Calu3 (cell line): ENCODE measurements around the gene POLD2. TPM values are rescaled to one million over a fixed set of nuclear protein-coding genes. Genes with fewer than 3 reads are reported as not detected.
"Not testable (repeated sequence)": the region's sequence is repeated elsewhere in the genome, so short reads cannot be mapped to it uniquely, and the experiment has no call there.

Experiments
- BruUV-seq: library from RNA; stranded (reverse); fragments of 400-500 nt; replicated peaks from 2 replicates; lab custom pipeline; 2021; lab: Mats Ljungman, UMichigan
- CTCF ChIA-PET: fragments of 300-600 bp; sonication (Branson Sonifier 250); formaldehyde crosslinking; loops from one replicate; lab custom pipeline; 2022; ENCODE audit warnings: antibody characterized with exemption; lab: Charles Lee
- DNase-seq: peaks from one replicate; pipeline ENCODE4 v3.0.0; 2022
- H3K27ac Mint-ChIP-seq: one replicate; pipeline ENCODE4 v1.8.0; 2022; ENCODE audit warnings: mixed read lengths; ENCODE audit not compliant: unreplicated experiment
- H3K27me3 Mint-ChIP-seq: one replicate; pipeline ENCODE4 v1.8.0; 2022; ENCODE audit warnings: mixed read lengths; ENCODE audit not compliant: unreplicated experiment
- H3K36me3 Mint-ChIP-seq: one replicate; pipeline ENCODE4 v1.8.0; 2022; ENCODE audit warnings: mild to moderate bottlenecking, moderate library complexity, mixed read lengths; ENCODE audit not compliant: insufficient read depth, unreplicated experiment
- H3K4me1 Mint-ChIP-seq: one replicate; pipeline ENCODE4 v1.8.0; 2022; ENCODE audit warnings: mild to moderate bottlenecking, low read depth, mixed read lengths; ENCODE audit not compliant: unreplicated experiment
- H3K4me3 Mint-ChIP-seq: one replicate; pipeline ENCODE4 v1.8.0; 2022; ENCODE audit warnings: mild to moderate bottlenecking, low read depth, moderate library complexity, mixed read lengths; ENCODE audit not compliant: unreplicated experiment
- H3K9me3 Mint-ChIP-seq: one replicate; pipeline ENCODE4 v1.8.0; 2022; ENCODE audit warnings: low read depth, mixed read lengths; ENCODE audit not compliant: unreplicated experiment
- intact Hi-C: fragments of 100-400 bp; cut with micrococcal nuclease; formaldehyde crosslinking; loops from one replicate; pipeline ENCODE4 v1.10.0; 2022; ENCODE audit not compliant: unreplicated experiment
- total RNA-seq: library from RNA; stranded (reverse); gene quantifications from 2 replicates; pipeline ENCODE4 v1.2.3, GENCODE V29; 2022
- TF ChIP-seq, protein P1 (sequence below): fragments of 200-600 bp; IDR thresholded peaks from one replicate; pipeline ENCODE4 v1.8.0; 2022; ENCODE audit warnings: antibody characterized with exemption; ENCODE audit not compliant: unreplicated experiment

The POLD2 gene
- total RNA-seq, 1 experiment from 2014 or later = 237 TPM

- BruUV-seq = no TSS peak
- H3K4me1 Mint-ChIP-seq = peaks cover 13% of the 10 kb centered on the region
- TF ChIP-seq, protein P1, sequence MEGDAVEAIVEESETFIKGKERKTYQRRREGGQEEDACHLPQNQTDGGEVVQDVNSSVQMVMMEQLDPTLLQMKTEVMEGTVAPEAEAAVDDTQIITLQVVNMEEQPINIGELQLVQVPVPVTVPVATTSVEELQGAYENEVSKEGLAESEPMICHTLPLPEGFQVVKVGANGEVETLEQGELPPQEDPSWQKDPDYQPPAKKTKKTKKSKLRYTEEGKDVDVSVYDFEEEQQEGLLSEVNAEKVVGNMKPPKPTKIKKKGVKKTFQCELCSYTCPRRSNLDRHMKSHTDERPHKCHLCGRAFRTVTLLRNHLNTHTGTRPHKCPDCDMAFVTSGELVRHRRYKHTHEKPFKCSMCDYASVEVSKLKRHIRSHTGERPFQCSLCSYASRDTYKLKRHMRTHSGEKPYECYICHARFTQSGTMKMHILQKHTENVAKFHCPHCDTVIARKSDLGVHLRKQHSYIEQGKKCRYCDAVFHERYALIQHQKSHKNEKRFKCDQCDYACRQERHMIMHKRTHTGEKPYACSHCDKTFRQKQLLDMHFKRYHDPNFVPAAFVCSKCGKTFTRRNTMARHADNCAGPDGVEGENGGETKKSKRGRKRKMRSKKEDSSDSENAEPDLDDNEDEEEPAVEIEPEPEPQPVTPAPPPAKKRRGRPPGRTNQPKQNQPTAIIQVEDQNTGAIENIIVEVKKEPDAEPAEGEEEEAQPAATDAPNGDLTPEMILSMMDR = no peak
- no peak overlapping the region for H3K27ac Mint-ChIP-seq
- CTCF ChIA-PET = no interaction called here
- H3K36me3 Mint-ChIP-seq = peaks cover 11% of the 10 kb centered on the region
- H3K9me3 Mint-ChIP-seq = no peaks in the 10 kb centered on the region
- H3K27me3 Mint-ChIP-seq = peaks cover 50% of the 10 kb centered on the region
- no peak for DNase-seq
- H3K4me3 Mint-ChIP-seq = no peak overlapping the region
- intact Hi-C loops = no loop called here
Measured at GRCh38 chr7:44128721-44129582, 5.6 kb upstream of the POLD2 start.

DNA sequence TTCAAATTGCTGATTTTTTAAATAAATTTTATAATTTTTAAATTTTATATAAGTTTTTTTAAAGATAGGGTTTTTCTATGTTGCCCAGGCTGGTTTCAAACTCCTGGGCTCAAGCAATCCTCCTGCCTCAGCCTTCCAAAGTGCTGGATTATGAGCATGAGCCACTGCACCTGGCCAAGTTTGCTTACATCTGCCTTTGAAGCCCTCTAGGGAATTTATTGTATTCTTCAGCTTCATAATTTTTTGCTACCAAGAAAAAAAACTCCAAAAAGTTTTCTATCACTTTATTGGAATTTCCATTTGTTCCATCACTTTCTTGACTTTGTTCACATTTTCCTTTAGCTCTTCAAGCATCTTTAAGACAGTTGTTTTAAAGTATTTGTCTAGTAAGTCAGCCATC lies 3.8 kb upstream of the POLD2 start:
- DNase-seq = no peak
- Mint-ChIP-seq H3K4me3 (no peak overlapping the region), H3K27ac (no peak overlapping the region), H3K27me3 (peaks cover 41% of the 10 kb centered on the region), H3K4me1 (peaks cover 22% of the 10 kb centered on the region), H3K9me3 (no peaks in the 10 kb centered on the region), H3K36me3 (peaks cover 28% of the 10 kb centered on the region)
- TF ChIP-seq, protein P1 = no peak
- CTCF ChIA-PET = interaction anchor here (0.6 kb wide), 1 partner anchor 435 kb away, joined by 5 read pairs; no protein-coding TSS in a partner anchor
- BruUV-seq = no TSS peak
- intact Hi-C loops = no loop called here

DNA sequence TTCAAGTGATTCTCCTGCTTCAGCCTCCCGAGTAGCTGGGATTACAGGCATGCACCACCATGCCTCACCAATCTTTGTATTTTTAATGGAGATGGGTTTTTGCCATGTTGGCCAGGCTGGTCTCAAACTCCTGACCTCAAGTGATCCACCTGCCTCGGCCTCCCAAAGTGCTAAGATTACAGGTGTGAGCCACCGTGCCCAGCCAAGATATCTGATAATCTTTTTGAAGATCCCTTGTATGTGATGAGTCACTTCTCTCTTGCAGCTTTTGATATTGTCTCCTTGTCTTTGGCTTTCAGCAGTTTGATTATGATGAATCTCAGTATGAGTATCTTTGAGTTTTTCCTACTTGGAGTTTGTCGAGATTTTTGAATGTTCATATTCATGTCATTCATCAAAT lies 3.2 kb upstream of the POLD2 start:
- Mint-ChIP-seq H3K4me1 (peaks cover 19% of the 10 kb centered on the region), H3K36me3 (peaks cover 28% of the 10 kb centered on the region), H3K27me3 (peaks cover 35% of the 10 kb centered on the region)
- DNase-seq, intact Hi-C loops, H3K27ac Mint-ChIP-seq, H3K4me3 Mint-ChIP-seq, BruUV-seq, H3K9me3 Mint-ChIP-seq, CTCF ChIA-PET: not testable (repeated sequence)

GRCh38 chr7:44124822-44125202 lies 1.5 kb upstream of the POLD2 start:
- no TSS peak for BruUV-seq
- Mint-ChIP-seq H3K4me1 (peaks cover 19% of the 10 kb centered on the region), H3K27ac (no peak overlapping the region), H3K36me3 (peaks cover 28% of the 10 kb centered on the region), H3K27me3 (peaks cover 34% of the 10 kb centered on the region), H3K4me3 (no peak overlapping the region), H3K9me3 (no peaks in the 10 kb centered on the region)
- TF ChIP-seq, protein P1 = no peak
- CTCF ChIA-PET = interaction anchor here (0.6 to 1.0 kb wide), 2 partner anchors 13 to 46 kb away, joined by 3 read pairs; no protein-coding TSS in a partner anchor
- no peak for DNase-seq
- intact Hi-C loops = loop anchor here (5.0 kb wide), 1 partner anchor 78 kb away; no protein-coding TSS in a partner anchor
